ENCODE results near the gene MAPK8IP3.

The MAPK8IP3 gene

DNA sequence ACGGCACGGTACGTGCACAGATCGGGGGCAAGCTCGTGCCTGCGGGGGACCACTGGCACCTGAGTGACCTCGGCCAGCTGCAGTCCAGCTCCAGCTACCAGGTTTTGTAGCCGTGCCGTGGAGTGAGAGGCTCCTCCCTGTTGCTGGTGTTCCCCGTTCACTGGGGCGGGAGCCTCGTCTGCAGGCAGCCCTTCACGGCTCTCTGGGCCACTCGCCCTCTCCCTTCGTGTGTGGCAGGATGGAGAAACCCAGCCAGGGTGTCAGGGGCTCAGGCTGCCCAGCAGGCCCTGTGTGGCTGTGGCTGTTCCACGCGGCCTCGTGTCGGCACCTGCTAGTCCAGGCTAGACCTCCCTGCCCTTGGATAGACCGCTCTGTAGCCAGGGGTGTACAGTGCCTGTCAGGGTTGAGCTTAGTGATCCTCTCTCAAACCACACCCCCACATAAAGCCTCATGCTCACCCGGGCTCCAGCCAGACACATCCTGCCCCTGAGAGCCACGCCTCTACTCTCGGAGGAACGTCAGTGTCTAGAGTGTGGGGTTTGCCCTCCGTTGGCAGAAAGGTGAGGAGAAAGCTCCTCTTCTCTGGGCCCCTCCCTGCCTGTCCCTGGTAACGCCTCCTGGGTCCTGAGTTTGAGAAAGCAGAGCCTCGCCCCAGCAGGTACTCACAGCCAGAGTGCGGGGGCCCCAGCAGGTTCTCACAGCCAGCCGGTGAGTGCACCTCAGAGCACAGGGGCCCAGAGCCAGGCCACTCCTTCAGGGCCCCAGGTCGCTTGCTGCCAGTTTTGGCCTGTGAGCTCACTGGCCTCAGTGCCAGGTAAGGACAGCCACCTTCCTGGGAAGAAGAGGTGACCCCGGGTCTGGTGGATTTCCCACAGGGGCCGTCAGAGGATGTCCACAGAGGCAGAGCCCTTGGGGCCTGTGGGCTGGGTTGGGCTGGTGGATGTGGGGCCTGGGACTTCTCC lies 37.7 kb downstream of the MAPK8IP3 start:
- DNase-seq: no peak

DNA sequence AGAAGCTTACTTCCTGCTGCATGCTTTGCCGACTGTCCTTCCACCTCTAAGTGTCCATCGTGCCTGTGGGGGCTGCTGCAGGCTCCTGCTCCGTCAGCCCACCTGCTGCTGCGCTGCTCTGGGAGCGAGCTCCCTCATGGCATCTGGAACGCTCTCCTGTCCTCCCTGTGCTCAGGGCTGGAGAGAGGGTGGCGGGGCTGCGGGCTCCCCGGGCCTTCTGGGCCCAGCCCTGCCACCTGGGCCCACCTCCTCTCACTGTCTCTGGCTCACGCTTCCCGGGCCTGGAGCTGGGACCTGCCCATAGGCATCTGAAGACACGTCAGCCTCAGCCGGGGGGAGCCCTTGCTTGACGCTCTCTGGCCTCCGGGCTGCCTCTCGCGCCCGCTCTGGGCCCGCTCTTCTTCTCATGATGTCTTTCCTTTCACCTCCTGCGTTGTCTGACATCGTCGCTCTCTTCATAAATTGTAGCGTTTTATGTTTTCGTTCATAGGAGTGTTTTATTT lies 38.4 kb downstream of the MAPK8IP3 start:
- DNase-seq: no peak

- no peak for DNase-seq
Measured at GRCh38 chr16:1745181-1745899, 39.3 kb downstream of the MAPK8IP3 start.

- DNase-seq: no peak
Measured at GRCh38 chr16:1745900-1746692, 40.1 kb downstream of the MAPK8IP3 start.

DNA sequence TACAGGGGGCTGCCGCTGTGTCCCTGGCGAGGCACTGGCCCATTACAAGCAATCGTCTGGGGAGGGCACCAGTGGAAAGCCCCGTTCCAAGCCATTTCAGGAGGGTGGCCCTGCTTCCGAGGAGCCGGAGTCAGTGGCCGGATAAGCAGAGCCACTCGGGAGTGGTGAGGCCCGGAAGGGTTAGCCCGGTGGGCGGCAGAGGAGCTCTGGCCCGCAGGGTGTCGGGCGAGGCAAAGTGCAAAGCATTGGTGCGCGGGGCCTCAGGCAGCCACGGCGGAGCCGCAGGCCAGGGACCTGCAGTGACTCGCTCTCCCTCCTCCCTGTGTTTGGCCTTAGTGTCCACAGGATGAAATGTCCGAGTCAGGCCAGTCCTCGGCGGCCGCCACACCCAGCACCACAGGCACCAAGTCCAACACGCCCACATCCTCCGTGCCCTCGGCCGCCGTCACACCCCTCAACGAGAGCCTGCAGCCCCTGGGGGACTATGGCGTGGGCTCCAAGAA lies 40.7 kb downstream of the MAPK8IP3 start:
- no peak for DNase-seq

GRCh38 chr16:1747934-1748333 lies 41.9 kb downstream of the MAPK8IP3 start:
- no peak for DNase-seq

DNA sequence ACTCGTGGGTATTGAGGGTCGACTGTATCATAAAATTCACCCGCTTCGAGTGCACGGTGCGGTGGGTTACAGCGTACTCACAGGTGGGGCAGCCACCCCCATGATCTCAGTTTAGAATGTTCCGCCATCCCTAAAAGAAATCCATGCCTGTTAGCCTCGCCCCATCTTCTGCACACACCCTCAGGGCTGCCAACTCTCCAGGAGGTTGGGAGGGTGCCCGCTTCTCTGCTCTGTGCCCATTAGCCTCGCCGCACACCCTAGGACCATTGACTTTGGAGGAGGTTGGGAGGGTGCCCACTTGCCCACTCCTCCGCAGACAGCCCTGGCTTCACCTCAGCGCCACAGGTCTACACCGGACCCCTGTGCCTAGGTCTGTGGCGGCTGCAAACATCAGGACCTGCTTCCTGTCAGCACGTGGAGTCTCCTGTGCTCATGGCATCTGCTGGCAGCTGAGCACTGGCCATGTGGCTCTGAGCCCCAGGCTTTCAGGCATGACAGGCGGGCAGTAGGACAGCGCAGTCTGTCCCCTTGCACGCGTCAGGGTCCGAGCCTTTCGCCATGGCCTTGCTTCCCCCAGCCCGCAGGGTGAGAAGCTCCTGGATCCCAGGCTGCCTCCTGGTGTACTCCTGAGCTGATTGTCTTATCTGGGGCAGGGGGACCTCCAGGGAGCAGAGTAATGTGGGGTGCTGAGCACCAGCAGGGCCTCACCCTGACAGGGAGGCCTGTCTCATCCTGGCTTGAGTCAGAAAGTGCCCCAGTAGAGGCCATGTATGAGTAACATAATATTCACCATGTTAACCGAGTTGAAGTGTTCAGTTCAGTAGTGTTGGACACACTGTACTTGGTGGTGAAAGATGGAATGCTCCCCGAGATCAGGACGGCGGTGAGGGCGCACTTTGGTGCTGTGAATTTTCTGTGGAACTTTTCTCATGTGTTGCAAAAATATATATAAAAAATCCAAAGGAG lies 43.4 kb downstream of the MAPK8IP3 start:
- no peak for DNase-seq

GRCh38 chr16:1751946-1752345 lies 46.0 kb downstream of the MAPK8IP3 start:
- DNase-seq: no peak

- DNase-seq: no peak
Measured at GRCh38 chr16:1752853-1753252, 46.9 kb downstream of the MAPK8IP3 start.

DNA sequence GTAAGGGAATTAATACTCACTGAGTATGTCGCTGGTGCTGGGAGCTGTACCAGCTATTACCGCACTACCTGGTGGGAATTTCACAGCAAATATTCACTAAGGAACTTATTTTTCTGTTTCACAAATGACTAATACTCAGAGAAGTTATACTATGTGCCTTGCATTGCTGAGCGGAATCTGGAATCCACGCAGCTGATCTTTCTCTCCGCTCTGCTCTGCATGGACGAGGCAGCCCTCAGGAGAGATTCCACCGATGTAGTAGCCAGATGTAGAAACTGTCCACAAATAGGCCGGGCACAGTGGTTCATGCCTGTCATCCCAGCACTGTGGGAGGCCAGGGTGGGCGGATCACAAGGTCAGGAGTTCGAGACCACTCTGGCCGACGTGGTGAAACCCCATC lies 48.2 kb downstream of the MAPK8IP3 start:
- no peak for DNase-seq

DNA sequence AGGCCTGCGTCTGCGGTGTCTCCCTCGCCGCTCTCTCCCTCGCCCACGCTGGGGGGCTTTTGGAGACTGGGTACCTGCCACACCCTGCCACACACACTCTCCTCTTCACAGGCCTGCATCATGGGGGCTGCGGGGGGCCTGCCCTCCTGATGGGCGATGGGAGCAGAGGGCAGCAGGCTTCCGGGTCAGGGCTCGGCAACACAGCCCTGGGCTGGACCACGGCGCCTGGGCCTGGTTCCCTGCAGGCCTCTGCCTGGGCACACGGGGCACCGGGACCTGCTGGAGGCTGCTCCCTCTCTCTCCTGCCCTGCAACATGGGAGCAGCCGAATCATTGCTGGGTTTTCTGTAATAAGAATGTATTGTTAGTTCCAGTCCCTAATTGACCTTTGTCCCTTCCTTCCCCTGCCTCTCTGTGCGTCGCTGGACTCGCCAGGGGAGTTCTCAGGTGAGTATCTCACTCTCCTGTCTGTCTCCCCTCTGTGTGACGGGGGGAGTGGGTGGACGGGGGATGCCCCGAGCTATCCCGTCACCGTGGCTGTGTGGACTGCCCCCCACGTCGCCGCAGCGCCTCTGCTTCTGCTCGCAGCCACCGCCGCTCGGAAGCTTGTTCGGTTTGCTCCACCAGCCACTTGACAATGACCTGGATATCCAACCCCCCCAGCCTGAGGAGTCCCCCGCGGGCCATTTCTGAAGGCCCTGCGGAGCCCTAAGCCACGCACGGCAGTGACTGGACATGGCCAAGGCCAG lies 51.9 kb downstream of the MAPK8IP3 start:
- DNase-seq: no peak

DNA sequence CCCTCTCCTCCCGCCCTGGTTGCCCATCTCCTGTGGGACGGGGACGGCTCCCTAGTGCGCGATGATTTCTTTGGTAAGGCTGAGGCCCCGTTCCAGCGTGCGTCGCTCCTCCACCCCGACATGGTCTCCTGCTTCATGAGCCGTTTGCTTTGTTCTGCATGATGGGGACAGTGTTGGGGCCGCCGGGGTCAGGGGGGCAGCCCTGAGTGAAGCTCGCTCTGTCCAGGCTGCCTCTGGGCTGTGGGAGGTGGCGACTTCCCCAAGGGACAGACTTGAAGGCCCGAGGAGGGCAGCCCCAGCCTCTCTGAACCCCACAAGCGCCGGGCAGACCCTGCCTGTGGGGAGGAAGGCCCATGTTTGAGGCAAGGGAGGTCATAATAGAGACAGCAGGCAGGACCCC lies 52.9 kb downstream of the MAPK8IP3 start:
- no peak for DNase-seq

DNA sequence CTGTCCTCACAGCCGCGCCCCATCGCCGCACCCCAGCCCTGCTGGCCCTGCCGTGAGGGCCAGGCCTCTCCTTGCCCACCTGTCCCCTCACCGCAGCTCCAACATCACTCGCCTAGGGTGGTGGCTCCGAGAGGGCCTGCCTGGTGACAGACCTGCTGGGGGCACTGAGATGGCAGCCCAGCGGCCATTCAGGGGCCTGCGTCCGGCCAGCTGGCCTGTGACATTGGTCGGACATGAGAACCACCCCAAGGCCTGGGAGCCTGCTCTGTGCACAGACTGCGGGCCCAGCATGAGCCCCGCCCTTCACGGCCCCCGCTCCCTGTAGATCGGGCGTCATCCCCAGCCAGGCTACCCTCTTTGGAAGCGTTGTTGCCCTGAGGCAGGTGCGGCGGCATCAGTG lies 53.5 kb downstream of the MAPK8IP3 start:
- DNase-seq: no peak

DNA sequence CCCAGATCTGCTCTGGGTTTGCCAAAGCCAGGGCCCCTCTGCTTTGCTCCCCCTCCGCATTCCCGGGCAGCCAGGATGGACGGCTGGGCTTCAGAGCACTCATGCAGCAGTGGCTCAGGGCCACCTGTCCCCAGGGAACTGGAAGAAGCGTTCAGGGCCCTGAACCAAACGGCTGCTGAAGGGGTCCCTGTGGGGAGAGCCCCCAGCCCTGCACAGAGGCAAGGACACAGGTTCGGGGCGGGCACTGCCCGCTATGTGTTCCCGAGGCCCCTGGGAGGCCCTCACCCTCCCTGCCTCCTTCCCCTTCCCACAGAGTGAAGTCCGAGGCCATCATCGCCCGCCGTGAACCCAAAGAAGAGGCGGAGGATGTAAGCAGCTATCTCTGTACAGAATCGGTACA lies 54.9 kb downstream of the MAPK8IP3 start:
- DNase-seq: no peak

DNA sequence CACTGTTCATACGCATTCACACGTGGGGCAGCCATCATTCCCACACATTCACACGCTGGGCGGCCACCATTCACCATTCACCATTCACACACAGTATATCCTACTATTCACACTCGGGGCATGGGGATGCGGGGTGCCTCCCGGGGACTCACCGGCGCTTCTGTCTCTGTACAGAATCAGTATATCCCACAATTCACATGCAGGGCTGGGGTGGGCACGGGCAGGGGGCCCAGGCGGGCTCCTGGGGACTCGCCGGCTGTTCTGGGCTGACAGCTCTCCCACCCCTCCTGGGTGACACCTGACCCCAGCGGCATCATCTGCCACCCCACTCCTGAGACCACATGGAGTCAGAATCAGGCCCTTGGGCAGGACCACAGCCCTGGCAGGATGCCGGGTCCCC lies 55.8 kb downstream of the MAPK8IP3 start:
- no peak for DNase-seq

- DNase-seq: no peak
Measured at GRCh38 chr16:1762196-1762878, 56.3 kb downstream of the MAPK8IP3 start.

GRCh38 chr16:1762879-1763520 lies 57.0 kb downstream of the MAPK8IP3 start:
- no peak for DNase-seq

DNA sequence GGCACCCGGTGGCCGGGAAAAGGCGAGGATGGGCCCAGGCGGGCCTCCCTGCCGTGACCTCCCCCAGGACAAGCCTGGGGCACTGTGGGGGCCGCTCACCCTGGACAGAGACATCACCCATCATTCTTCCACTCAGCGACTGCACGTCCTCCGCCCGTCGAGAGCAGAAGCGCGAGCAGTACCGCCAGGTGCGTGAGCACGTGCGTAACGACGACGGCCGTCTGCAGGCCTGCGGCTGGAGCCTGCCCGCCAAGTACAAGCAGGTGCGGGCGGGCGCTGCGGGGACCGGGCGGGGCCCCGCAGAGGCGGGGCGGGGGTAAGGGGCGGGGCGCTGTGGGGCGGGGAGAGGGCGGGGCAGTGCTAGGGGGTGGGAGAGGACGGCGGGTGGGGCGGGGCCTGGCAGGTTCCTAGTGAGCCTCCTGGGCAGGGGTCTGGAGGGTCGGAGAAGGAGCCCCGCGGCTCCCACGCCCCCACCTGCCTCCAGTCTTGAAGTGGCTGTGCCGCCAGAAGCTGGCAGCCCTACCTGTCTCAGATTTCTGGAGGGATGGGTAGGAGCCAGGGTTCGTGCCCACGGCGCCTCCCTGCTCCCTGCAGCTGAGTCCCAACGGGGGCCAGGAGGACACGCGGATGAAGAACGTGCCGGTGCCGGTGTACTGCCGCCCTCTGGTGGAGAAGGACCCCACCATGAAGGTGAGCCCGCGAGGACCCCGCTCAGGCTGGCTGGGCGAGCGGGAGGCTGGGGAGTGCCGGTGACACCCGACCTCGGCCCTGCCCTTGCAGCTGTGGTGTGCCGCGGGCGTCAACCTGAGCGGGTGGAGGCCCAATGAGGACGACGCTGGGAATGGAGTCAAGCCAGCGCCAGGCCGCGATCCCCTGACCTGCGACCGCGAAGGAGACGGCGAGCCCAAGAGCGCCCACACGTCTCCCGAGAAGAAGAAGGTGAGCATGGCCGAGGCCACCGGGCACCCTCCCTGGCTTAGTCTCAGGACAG lies 57.8 kb downstream of the MAPK8IP3 start:
- no peak for DNase-seq
